Thyroid gland (tissue), 4 donors: ENCODE measurements around the gene FARP2.

Source experiments
- POLR2A ChIP-seq, 2 donors: fragments of 450-650 bp; IDR thresholded peaks; one replicate each; pipeline ENCODE4 v1.6.1; 2017; ENCODE audit warnings: antibody characterized with exemption in 2 of 2, mild to moderate bottlenecking in 2 of 2, moderate library complexity in 1 of 2
- TF ChIP-seq, protein P1 (sequence below), 6 experiments: fragments of 200-600 bp in 3 of 6; fragments of 450-650 bp in 3 of 6; sonication (generic) in 3 of 6; IDR thresholded peaks; one replicate each; pipeline ENCODE4 v1.5.1; 2016 to 2019; ENCODE audit warnings: antibody characterized with exemption in 6 of 6, mild to moderate bottlenecking in 2 of 6, inconsistent platforms in 1 of 6, moderate library complexity in 1 of 6

- TF ChIP-seq, protein P1, sequence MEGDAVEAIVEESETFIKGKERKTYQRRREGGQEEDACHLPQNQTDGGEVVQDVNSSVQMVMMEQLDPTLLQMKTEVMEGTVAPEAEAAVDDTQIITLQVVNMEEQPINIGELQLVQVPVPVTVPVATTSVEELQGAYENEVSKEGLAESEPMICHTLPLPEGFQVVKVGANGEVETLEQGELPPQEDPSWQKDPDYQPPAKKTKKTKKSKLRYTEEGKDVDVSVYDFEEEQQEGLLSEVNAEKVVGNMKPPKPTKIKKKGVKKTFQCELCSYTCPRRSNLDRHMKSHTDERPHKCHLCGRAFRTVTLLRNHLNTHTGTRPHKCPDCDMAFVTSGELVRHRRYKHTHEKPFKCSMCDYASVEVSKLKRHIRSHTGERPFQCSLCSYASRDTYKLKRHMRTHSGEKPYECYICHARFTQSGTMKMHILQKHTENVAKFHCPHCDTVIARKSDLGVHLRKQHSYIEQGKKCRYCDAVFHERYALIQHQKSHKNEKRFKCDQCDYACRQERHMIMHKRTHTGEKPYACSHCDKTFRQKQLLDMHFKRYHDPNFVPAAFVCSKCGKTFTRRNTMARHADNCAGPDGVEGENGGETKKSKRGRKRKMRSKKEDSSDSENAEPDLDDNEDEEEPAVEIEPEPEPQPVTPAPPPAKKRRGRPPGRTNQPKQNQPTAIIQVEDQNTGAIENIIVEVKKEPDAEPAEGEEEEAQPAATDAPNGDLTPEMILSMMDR (IDR thresholded peaks at IDR 0.05): no peak
- no peak for TF ChIP-seq POLR2A (IDR thresholded peaks at IDR 0.05)
Observed at GRCh38 chr2:241368643-241369042, 12.6 kb downstream of the FARP2 start.
